NCI-H1092 (cell line): ENCODE measurements around the gene CNN2.
A peak's percentile ranks its signal among the peaks of the same experiment; 100 is the strongest.

Source experiments
- DNase-seq: peaks from one replicate; lab custom pipeline; 2025; lab: John Stamatoyannopoulos, UW

CNN2 gene

DNA sequence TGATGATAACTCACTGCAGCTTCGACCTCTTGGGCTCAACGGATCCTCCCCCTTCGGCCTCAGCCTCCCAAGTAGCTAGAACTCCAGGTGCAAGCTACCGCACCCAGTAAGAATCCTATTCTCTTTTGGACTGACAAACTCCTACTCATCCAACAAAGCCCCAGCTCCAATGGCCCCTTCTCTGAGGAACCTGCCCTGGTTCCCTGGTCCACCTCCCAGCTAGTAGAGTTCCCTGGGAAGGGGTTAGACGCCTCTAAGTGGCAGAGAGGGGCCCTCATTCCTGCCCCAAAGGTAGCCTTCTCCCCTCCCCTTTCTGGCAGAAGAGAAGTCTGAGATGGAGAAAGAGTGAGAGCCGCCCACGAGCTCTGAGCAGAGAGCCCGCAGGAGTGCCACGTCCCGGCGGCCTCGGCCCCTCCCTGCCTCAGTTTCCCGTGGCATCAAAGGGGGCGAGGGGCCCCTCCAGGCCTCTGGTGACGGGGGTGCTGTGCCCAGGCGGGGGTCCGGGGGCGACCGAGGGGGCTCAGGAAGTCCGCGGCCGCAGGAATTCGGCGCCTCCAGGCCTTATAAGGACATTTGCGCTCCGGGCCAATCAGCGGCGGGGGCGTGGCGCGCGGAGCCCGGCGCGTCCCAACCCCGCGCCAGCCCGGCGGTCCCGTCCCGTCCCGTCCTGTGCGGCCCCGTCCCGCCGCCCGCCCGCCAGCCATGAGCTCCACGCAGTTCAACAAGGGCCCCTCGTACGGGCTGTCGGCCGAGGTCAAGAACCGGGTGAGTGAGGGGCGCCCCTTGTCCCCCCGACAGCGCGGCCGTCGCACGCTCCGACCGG is at the start of gene CNN2:
Gene CNN2, plus strand, starts transcription at position 649 of the 823 bp plus-strand sequence. Its CDS starts 54 bp downstream, at position 703.
- no peak for DNase-seq

- DNase-seq = no peak
Measured at GRCh38 chr19:977058-977464, 49.3 kb upstream of the CNN2 start.

GRCh38 chr19:979318-979741 is 47.1 kb upstream of the CNN2 start:
- no peak for DNase-seq

- DNase-seq = no peak
Measured at GRCh38 chr19:980133-980998, 46.0 kb upstream of the CNN2 start.

DNA sequence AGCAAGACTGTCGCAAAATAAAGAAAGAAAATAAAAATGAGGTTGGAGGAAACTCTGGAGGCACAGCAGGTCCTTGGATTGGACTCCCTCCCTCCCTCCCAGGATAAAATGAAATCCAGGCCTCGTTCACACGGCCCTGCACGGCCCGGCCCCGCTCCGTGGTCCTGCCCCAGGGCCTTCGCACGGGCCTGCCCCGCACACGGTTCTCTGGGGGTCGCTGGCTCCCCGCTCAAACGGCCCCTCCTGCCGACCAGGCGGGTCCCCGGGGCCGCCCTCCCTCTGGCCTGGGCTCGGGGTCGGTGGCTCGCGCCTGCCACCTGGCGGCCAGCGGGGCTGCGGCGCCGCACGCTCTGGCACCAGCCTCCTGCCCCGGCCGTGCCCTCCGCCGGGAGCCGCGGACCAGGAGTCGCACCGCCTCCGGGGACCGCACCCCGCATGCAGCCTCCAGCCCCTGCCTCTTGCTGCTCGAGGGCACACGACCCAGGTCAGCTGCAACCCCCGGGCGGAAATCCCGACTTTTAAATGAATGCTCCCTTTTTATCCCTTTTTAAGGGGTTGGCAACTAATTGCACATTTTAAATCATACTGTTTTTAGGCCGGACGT is 43.7 kb upstream of the CNN2 start:
- peak; percentile 28 for DNase-seq

GRCh38 chr19:984165-984967 is 42.0 kb upstream of the CNN2 start, which contains the start of gene WDR18:
Gene WDR18 (plus strand): TSS chr19:984345. CDS start chr19:984354, 9 bp downstream.
- DNase-seq = peak; percentile 92

DNA sequence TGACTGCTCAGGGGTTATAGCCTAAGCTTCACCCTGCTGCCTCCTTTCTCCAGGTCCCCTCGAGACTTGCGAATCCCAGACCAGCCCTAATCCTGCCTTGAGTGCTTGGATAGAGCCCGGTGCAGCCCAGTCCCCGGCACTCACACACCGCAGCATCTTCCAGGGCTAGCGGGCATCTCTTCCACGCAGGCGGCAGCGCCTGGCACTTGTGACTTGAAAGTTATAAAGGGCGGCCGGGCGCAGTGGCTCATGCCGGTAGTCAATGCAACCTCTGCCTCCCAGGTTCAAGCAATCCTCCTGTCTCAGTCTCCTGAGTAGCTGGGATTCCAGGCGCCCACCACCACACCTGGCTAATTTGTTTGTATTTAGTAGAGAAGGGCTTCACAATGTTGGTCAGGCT is 40.3 kb upstream of the CNN2 start:
- DNase-seq = no peak

DNA sequence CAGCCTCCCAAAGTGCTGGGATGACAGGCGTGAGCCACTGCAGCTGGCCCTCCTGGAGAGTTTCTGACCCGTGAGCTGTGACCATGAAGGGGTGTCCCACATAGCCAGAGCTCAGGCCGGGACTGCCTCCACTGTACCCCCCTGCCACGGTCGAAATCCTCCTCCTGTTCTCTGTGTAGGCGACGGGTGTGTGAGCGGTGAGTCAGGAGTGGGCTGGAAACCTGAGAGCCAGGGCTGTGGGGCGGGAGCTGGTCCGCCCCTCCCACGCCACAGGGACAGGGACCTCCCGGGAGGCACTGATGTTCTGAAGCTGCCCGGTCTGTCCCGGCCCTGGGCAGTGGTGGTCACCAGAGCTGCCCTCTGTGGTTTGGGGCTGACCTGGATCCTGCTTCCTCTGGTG is 38.3 kb upstream of the CNN2 start:
- DNase-seq = no peak

- DNase-seq = no peak
Measured at GRCh38 chr19:988510-988909, 37.9 kb upstream of the CNN2 start.

GRCh38 chr19:989381-990081 is 36.9 kb upstream of the CNN2 start:
- no peak for DNase-seq

- no peak for DNase-seq
Measured at GRCh38 chr19:990119-990571, 36.3 kb upstream of the CNN2 start.

DNA sequence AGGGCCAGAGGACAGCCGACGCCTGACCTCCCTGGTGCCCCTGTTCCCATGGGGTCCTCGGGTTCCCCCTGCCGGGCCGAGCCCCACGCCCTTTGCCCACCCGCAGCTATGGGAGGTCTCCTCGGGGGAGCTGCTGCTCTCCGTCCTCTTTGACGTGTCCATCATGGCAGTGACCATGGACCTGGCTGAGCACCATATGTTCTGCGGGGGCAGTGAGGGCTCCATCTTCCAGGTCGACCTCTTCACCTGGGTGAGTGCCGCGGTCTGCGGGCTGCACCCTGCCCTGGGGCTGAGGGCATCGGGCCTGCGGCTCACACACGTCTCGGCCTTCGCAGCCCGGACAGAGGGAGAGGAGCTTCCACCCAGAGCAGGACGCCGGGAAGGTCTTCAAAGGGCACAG is 35.7 kb upstream of the CNN2 start:
- DNase-seq = no peak

- DNase-seq = no peak
Measured at GRCh38 chr19:991174-991931, 35.1 kb upstream of the CNN2 start.

DNA sequence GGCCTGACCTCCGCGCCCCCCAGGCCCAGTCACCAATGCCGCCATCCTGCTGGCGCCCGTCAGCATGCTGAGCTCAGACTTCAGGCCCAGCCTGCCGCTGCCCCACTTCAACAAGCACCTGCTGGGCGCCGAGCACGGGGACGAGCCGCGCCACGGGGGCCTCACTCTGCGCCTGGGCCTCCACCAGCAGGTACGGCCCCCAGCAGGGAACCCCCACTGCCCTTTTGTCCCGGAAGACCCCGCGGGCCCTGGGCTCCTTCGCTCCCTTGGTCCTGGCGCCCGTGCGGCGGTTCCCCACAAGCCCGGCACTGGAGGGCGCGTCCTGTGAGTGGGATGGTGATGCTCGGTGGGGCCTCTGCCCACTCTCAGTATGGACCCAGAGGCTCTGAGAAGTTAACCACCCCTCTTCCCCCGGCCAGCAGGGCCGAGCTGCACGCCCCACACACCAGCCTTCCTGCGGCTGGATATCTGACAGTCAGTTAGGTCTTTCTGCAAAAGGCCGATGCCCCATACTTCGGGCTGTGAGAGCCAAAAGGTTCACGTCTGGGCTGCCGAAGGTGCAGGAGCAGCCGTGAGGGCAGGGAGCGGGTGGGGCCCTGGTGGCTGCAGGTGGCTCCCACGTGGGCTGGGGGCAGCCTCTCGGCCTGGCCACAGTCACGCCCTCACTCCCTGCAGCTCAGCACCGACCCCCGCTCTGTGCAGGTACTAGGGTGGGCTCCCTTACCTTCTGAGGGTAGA is 34.3 kb upstream of the CNN2 start:
- no peak for DNase-seq

GRCh38 chr19:992670-993055 is 33.7 kb upstream of the CNN2 start:
- DNase-seq = no peak

GRCh38 chr19:993361-993830 is 33.0 kb upstream of the CNN2 start:
- DNase-seq = no peak

DNA sequence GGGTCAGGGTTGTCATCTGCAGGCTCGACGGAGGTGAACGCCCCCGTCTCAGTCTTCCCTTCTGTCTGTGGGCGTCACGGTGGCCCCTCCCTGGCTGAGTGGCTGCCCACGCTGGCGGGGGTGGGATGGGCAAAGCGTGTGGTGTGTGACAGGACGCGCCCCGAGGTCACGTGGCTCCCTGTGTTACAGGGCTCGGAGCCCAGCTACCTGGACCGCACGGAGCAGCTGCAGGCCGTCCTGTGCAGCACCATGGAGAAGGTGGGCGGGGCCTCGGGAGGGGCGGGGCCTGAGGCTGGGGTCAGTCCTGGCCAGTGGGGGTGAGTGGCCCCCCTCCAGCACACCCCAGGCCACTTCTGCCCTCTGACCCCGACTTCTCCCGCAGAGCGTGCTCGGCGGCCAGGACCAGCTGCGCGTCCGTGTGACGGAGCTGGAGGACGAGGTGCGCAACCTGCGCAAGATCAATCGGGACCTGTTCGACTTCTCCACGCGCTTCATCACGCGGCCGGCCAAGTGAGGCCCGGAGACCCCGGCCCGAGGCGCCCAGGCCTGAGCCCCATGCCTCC is 32.5 kb upstream of the CNN2 start:
- no peak for DNase-seq

DNA sequence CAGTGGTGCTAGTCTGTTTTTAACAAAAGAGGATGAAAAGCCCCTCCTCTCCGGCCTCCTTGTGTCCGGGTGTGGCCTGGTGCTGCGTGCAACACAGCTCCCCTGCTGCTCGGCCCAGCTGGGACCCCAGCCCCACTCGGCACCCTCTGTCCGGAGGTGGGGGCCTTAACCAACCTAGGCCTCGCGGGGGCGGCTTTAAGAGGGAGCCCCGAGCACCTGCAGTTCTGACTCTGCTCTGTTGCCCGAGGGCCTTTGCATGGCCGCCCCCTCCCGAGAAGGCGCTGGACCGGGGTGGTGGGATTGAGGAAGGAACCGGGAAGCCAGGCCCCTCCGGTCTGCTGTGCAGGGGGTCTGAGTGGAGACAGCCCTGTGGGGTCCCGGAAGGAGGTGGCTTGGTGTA is 31.9 kb upstream of the CNN2 start:
- DNase-seq = no peak
